A549 (cell line): ENCODE measurements around the gene SFTPD. TPM values are rescaled to one million over a fixed set of nuclear protein-coding genes. Genes with fewer than 3 reads are reported as not detected.

Source experiments
- ATAC-seq, 2 experiments: fragments of 200-7000 bp in 1 of 2; fragments of >200 bp in 1 of 2; cut with Nextera tagmentation in 1 of 2; cut with Tn5 transposase in 1 of 2; 3 replicates each; pipeline versions ENCODE4 v1.8.0 to v1.9.1; 2018 to 2020; ENCODE audit warnings: mild to moderate bottlenecking in 1 of 2, moderate library complexity in 1 of 2
- CTCF ChIA-PET: fragments of 300-600 bp; sonication (Branson Sonifier 250); formaldehyde crosslinking; extraction: SDS; loops from one replicate; lab custom pipeline; 2021; ENCODE audit warnings: antibody characterized with exemption, inconsistent platforms; lab: Yijun Ruan, JAX
- POLR2A ChIA-PET: fragments of 350-600 bp; formaldehyde crosslinking; extraction: SDS; loops from one replicate; lab custom pipeline; 2021; ENCODE audit warnings: antibody characterized with exemption, inconsistent platforms; lab: Yijun Ruan, JAX
- DNase-seq, 2 experiments: peaks; one replicate each; pipeline versions ENCODE4 v3.0.0 to v3.0.0-alpha.2; 2011 to 2016; ENCODE audit warnings: low read depth in 1 of 2, low spot score in 1 of 2
- FAIRE-seq: peaks from 2 replicates; lab custom pipeline; 2011; peaks lifted over from hg19 to GRCh38; lab: Jason Lieb, UNC
- H3K27ac ChIP-seq, 2 experiments: fragments of >200 bp; sonication (Bioruptor Twin); formaldehyde crosslinking; 3 replicates each; pipeline ENCODE4 v1.5.1; 2016 to 2017
- H3K4me1 ChIP-seq: fragments of >200 bp; sonication (Bioruptor Twin); formaldehyde crosslinking; 3 replicates; pipeline ENCODE4 v1.6.1; 2016
- H3K4me2 ChIP-seq: fragments of >200 bp; sonication (Bioruptor Twin); formaldehyde crosslinking; 3 replicates; pipeline ENCODE4 v1.6.1; 2016
- H3K4me3 ChIP-seq: fragments of >200 bp; sonication (Bioruptor Twin); formaldehyde crosslinking; 3 replicates; pipeline ENCODE4 v1.5.1; 2016
- H3K9me3 ChIP-seq: fragments of >200 bp; sonication (Bioruptor Twin); formaldehyde crosslinking; 3 replicates; pipeline ENCODE4 v1.6.1; 2016
- ATOH8 ChIP-seq: fragments of 250-450 bp; sonication (Bioruptor Pico); IDR thresholded peaks from 2 replicates; pipeline ENCODE4 v1.5.0; 2020; ENCODE audit warnings: low read depth, mild to moderate bottlenecking, moderate library complexity
- CBX2 ChIP-seq: fragments of 200-600 bp; sonication (generic); IDR thresholded peaks from 2 replicates; pipeline ENCODE4 v1.6.1; 2016; ENCODE audit warnings: low read depth, mild to moderate bottlenecking, borderline replicate concordance
- CHD2 ChIP-seq: fragments of 150-350 bp; IDR thresholded peaks from 2 replicates; pipeline ENCODE4 v1.6.1; 2014; ENCODE audit warnings: low read length; ENCODE audit not compliant: partially characterized antibody
- CTCF ChIP-seq: fragments of >200 bp; sonication (Bioruptor Twin); formaldehyde crosslinking; IDR thresholded peaks from 3 replicates; pipeline ENCODE4 v1.5.1; 2016
- EHF ChIP-seq: fragments of 250-450 bp; sonication (Bioruptor Pico); IDR thresholded peaks from 2 replicates; pipeline ENCODE4 v1.5.0; 2020; ENCODE audit warnings: mild to moderate bottlenecking
- EP300 ChIP-seq, 2 experiments: fragments of >200 bp; sonication (Bioruptor Twin); formaldehyde crosslinking; IDR thresholded peaks; 2 replicates in 1 of 2; 3 replicates in 1 of 2; pipeline ENCODE4 v1.6.1; 2016 to 2017
- FOSB ChIP-seq: fragments of 250-450 bp; sonication (Bioruptor Pico); IDR thresholded peaks from 2 replicates; pipeline ENCODE4 v1.5.0; 2020; ENCODE audit warnings: mild to moderate bottlenecking, moderate library complexity
- FOSL2 ChIP-seq, 2 experiments: fragments of 450-650 bp in 1 of 2; fragments of >200 bp in 1 of 2; sonication (Bioruptor Twin) in 1 of 2; formaldehyde crosslinking; IDR thresholded peaks; 2 replicates each; pipeline versions ENCODE4 v1.5.0 to v1.6.1; 2016 to 2020; ENCODE audit warnings: mild to moderate bottlenecking in 1 of 2, moderate library complexity in 1 of 2
- HDAC2 ChIP-seq: fragments of 200-600 bp; sonication (generic); IDR thresholded peaks from 2 replicates; pipeline ENCODE4 v1.6.1; 2016
- HEYL ChIP-seq: fragments of 250-450 bp; sonication (Bioruptor Pico); IDR thresholded peaks from 2 replicates; pipeline ENCODE4 v1.8.0; 2021; ENCODE audit warnings: mild to moderate bottlenecking, moderate library complexity
- MAFK ChIP-seq: fragments of 450-650 bp; IDR thresholded peaks from 2 replicates; pipeline ENCODE4 v1.6.1; 2014; ENCODE audit not compliant: partially characterized antibody
- MAX ChIP-seq: IDR thresholded peaks from 2 replicates; pipeline ENCODE4 v1.6.1; 2012
- MAZ ChIP-seq: fragments of 150-350 bp; IDR thresholded peaks from 2 replicates; pipeline ENCODE4 v1.6.1; 2014; ENCODE audit warnings: antibody characterized with exemption, low read depth, low read length, borderline replicate concordance
- POLR2AphosphoS2 ChIP-seq: conservative IDR thresholded peaks from 2 replicates; pipeline ENCODE4 v1.6.1; 2012; ENCODE audit warnings: low read length, improper control_type of control experiment, inconsistent platforms
- RARB ChIP-seq: fragments of 250-450 bp; sonication (Bioruptor Pico); IDR thresholded peaks from 2 replicates; pipeline ENCODE4 v1.8.0; 2021; ENCODE audit warnings: mild to moderate bottlenecking, moderate library complexity
- RCOR1 ChIP-seq: fragments of 150-350 bp; IDR thresholded peaks from 2 replicates; pipeline ENCODE4 v1.6.1; 2014; ENCODE audit warnings: antibody characterized with exemption, low read length, low read depth
- RFX5 ChIP-seq: fragments of 450-650 bp; IDR thresholded peaks from 2 replicates; pipeline ENCODE4 v1.7.1; 2014; ENCODE audit warnings: antibody characterized with exemption, mild to moderate bottlenecking, moderate library complexity
- RNF2 ChIP-seq: fragments of 200-600 bp; sonication (generic); IDR thresholded peaks from 2 replicates; pipeline ENCODE4 v1.6.1; 2016; ENCODE audit warnings: low read depth, mild to moderate bottlenecking, antibody characterized with exemption, moderate library complexity, borderline replicate concordance
- SREBF2 ChIP-seq: fragments of 450-650 bp; IDR thresholded peaks from 2 replicates; pipeline ENCODE4 v1.6.1; 2014; ENCODE audit warnings: mild to moderate bottlenecking, moderate library complexity
- TFCP2L1 ChIP-seq: fragments of 250-450 bp; sonication (Bioruptor Pico); IDR thresholded peaks from 2 replicates; pipeline ENCODE4 v1.5.0; 2021; ENCODE audit warnings: mild to moderate bottlenecking
- ZC3H11A ChIP-seq: fragments of 450-650 bp; IDR thresholded peaks from 2 replicates; pipeline ENCODE4 v1.6.1; 2014; ENCODE audit warnings: antibody characterized with exemption, mild to moderate bottlenecking
- ZSCAN20 ChIP-seq: fragments of 250-450 bp; sonication (Bioruptor Pico); IDR thresholded peaks from 2 replicates; pipeline ENCODE4 v1.8.0; 2022; ENCODE audit warnings: mild to moderate bottlenecking, moderate library complexity
- WGBS: methylation state at CpG from one replicate; pipeline ENCODE4 v1.1.6; 2017; ENCODE audit errors: missing lambda C conversion rate; 5-methylcytosine and 5-hydroxymethylcytosine counted together
- polyA plus RNA-seq, 4 experiments: library from polyadenylated mRNA; depleted of rRNA in 3 of 4; stranded (reverse); fragments of >200 nt; fragmentation: RNase III in 1 of 4; extraction: RNeasy Plus Mini Kit Qiagen cat#74134 plus additional on column Dnase treatment in 1 of 4; gene quantifications; 2 replicates in 3 of 4; 3 replicates in 1 of 4; pipeline ENCODE4 v1.2.3, GENCODE V29; 2011 to 2017

Gene SFTPD
- polyA plus RNA-seq, 2 of the 4 experiments (the other 2 are of a cell fraction): 0.17 to 0.19 TPM

- TF ChIP-seq CTCF (no peak), CHD2 (no peak), FOSL2 (IDR thresholded peaks at IDR 0.05) (no peak), FOSL2 (CRISPR knock-in tag; IDR thresholded peaks at IDR 0.05) (no peak), HEYL (no peak), POLR2AphosphoS2 (no peak), HDAC2 (no peak), RFX5 (no peak)
Observed at GRCh38 chr10:79939969-79940368, 8.9 kb downstream of the SFTPD start (continued).

- Histone ChIP-seq H3K4me3 (no peak overlapping the region), H3K4me1 (no peaks in the 10 kb centered on the region), H3K27ac (no peak overlapping the region)
- FAIRE-seq: no peak
- POLR2A ChIA-PET: no interaction called here
- CTCF ChIA-PET: interaction anchor here (0.6 to 2.6 kb wide), 4 partner anchors 8 to 373 kb away, joined by 3 to 10 read pairs (median 3); no protein-coding TSS in a partner anchor
- ATAC-seq: no peak
- TF ChIP-seq FOSB: no peak
- TF ChIP-seq MAX: no peak
- no peak for TF ChIP-seq RARB
- TF ChIP-seq, all 56 proteins: peak for 0
- 44% methylated on average over 6 of the region's 6 CpGs for whole genome bisulfite sequencing
- Histone ChIP-seq H3K4me2 (no peak overlapping the region), H3K9me3 (no peaks in the 10 kb centered on the region)
- DNase-seq: no peak
Observed at GRCh38 chr10:79938728-79939406, 10.0 kb downstream of the SFTPD start.

- no peak for ATAC-seq
- 47% methylated on average over 8 of the region's 10 CpGs for WGBS
Observed at GRCh38 chr10:79937701-79938151, 11.2 kb downstream of the SFTPD start.

More at GRCh38 chr10:79937701-79938151, 11.2 kb downstream of the SFTPD start:
- TF ChIP-seq SREBF2 (no peak), TFCP2L1 (no peak), RCOR1 (no peak), ZSCAN20 (CRISPR knock-in tag) (no peak), EHF (CRISPR knock-in tag) (no peak), CHD2 (no peak), RNF2 (no peak), ZC3H11A (no peak), EP300 (IDR thresholded peaks at IDR 0.05) (no peak), MAFK (no peak), MAX (no peak), CBX2 (no peak), MAZ (no peak), ATOH8 (CRISPR knock-in tag) (no peak), HEYL (no peak)
- TF ChIP-seq, all 56 proteins: peak for 0
- Histone ChIP-seq H3K4me2 (no peak overlapping the region), H3K4me3 (no peak overlapping the region), H3K9me3 (no peaks in the 10 kb centered on the region), H3K27ac (no peak overlapping the region), H3K4me1 (no peaks in the 10 kb centered on the region)
- no peak for FAIRE-seq
- CTCF ChIA-PET: interaction anchor here (1.5 to 2.6 kb wide), 2 partner anchors 9 to 109 kb away, joined by 4 to 10 read pairs; no protein-coding TSS in a partner anchor
- POLR2A ChIA-PET: no interaction called here
- no peak for DNase-seq
